ENCODE measurements around the gene CIDEC. TPM values are rescaled to one million over a fixed set of nuclear protein-coding genes. Genes with fewer than 3 reads are reported as not detected.

The CIDEC gene
- not detected in 2 replicates for total RNA-seq

GRCh38 chr3:9879830-9880549, at the start of gene CIDEC:
TSS of gene CIDEC (minus strand) at chr3:9880253. CDS start at chr3:9878486, 1,767 bp downstream.
- peak; percentile 29 for DNase-seq (ENCODE audit: insufficient read length, low spot score, missing footprints)
- no peak for TF ChIP-seq CTCF (IDR thresholded peaks at IDR 0.05; ENCODE audit: extremely low read depth, low read depth, low read length)
- Histone ChIP-seq H3K4me2 (ENCODE audit: insufficient read depth, low read length) (no peak within 1 kb of the TSS), H3K79me2 (ENCODE audit: insufficient read depth, low read length) (no peaks in the 10 kb centered on the region), H3K27ac (ENCODE audit: low read depth, low read length) (no peak within 1 kb of the TSS), H3K36me3 (ENCODE audit: insufficient read depth, low read length) (no peaks in the 10 kb centered on the region), H2AFZ (ENCODE audit: low read length) (peak within 1 kb of the TSS; percentile 68), H3K9me3 (ENCODE audit: low read depth, low read length) (no peaks in the 10 kb centered on the region), H3K4me3 (ENCODE audit: insufficient read depth, low read length) (no peak within 1 kb of the TSS), H4K20me1 (ENCODE audit: insufficient read depth, low read length) (no peaks in the 10 kb centered on the region), H3K4me1 (ENCODE audit: insufficient read depth, low read length) (peaks cover 12% of the 10 kb centered on the region), H3K27me3 (ENCODE audit: insufficient read depth, low read length) (no peaks in the 10 kb centered on the region)

DNA sequence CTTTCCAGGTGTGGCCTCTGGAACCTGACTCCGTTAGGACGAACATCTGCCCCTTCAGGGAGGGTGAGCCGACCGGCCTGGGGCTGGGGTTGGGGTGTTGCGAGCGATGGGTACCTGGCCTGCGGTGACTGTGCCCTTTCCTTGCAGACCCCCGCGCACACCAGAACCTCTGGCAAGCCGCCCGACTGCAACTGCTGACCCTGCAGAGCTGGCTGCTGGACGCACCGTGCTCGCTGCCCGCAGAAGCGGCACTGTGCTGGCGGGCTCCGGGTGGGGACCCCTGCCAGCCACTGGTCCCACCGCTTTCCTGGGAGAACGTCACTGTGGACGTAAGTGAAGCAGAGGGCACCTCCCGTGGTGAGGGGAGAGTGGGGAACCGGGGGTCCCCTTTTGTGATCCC, 48.1 kb upstream of the CIDEC start:
- no peak for TF ChIP-seq CTCF (IDR thresholded peaks at IDR 0.05; ENCODE audit: extremely low read depth, low read depth, low read length)
- H3K27me3 ChIP-seq (ENCODE audit: insufficient read depth, low read length) = no peaks in the 10 kb centered on the region
- peaks cover 1% of the 10 kb centered on the region for H3K4me1 ChIP-seq (ENCODE audit: insufficient read depth, low read length)
- no peaks in the 10 kb centered on the region for H3K9me3 ChIP-seq (ENCODE audit: low read depth, low read length)
- no peak for DNase-seq (ENCODE audit: insufficient read length, low spot score, missing footprints)
- no peaks in the 10 kb centered on the region for H4K20me1 ChIP-seq (ENCODE audit: insufficient read depth, low read length)
- peaks cover 23% of the 10 kb centered on the region for H3K36me3 ChIP-seq (ENCODE audit: insufficient read depth, low read length)
- no peak overlapping the region for H2AFZ ChIP-seq (ENCODE audit: low read length)
- no peak overlapping the region for H3K27ac ChIP-seq (ENCODE audit: low read depth, low read length)
- no peak overlapping the region for H3K4me2 ChIP-seq (ENCODE audit: insufficient read depth, low read length)
- H3K4me3 ChIP-seq (ENCODE audit: insufficient read depth, low read length) = no peak overlapping the region
- H3K79me2 ChIP-seq (ENCODE audit: insufficient read depth, low read length) = no peaks in the 10 kb centered on the region

DNA sequence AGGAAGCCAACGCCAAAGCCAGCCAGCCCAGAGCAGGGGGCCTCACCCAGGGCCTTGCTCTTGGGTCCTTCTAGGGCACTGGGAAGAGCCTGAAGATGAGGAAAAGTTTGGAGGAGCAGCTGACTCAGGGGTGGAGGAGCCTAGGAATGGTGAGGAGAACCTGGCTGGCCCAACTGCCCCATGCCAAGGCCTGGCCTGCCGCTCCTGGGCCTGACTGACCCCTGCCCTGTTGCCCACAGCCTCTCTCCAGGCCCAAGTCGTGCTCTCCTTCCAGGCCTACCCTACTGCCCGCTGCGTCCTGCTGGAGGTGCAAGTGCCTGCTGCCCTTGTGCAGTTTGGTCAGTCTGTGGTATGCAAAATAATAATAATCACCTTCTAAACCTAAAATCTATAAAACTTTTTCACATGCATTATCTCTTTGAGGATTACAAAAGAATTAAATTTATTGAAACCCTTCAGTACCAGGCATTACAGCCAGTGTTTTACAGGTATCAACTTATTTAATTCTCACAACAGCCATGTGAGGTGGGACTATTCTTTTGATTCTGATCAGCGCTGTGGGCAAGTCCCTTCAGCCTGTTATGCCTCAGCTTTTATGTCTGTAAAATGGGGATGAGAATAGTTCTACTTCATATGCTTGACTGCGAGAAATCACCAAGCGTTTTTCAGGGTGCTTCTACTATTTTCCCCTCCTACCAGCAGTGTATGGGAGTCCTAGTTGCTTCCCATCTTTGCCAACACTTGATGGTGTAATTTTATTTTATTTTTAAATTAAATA, 38.4 kb upstream of the CIDEC start:
- Histone ChIP-seq H3K4me2 (ENCODE audit: insufficient read depth, low read length) (peak overlapping the region; percentile 93), H3K4me1 (ENCODE audit: insufficient read depth, low read length) (peaks cover 44% of the 10 kb centered on the region), H2AFZ (ENCODE audit: low read length) (no peak overlapping the region), H3K9me3 (ENCODE audit: low read depth, low read length) (no peaks in the 10 kb centered on the region), H3K27me3 (ENCODE audit: insufficient read depth, low read length) (no peaks in the 10 kb centered on the region), H3K4me3 (ENCODE audit: insufficient read depth, low read length) (no peak overlapping the region), H4K20me1 (ENCODE audit: insufficient read depth, low read length) (no peaks in the 10 kb centered on the region), H3K79me2 (ENCODE audit: insufficient read depth, low read length) (peaks cover 16% of the 10 kb centered on the region), H3K27ac (ENCODE audit: low read depth, low read length) (no peak overlapping the region), H3K36me3 (ENCODE audit: insufficient read depth, low read length) (no peaks in the 10 kb centered on the region)
- no peak for TF ChIP-seq CTCF (IDR thresholded peaks at IDR 0.05; ENCODE audit: extremely low read depth, low read depth, low read length)
- DNase-seq (ENCODE audit: insufficient read length, low spot score, missing footprints) = no peak

GRCh38 chr3:9917820-9918219, 37.8 kb upstream of the CIDEC start:
- DNase-seq (ENCODE audit: insufficient read length, low spot score, missing footprints) = no peak
- no peak for TF ChIP-seq CTCF (IDR thresholded peaks at IDR 0.05; ENCODE audit: extremely low read depth, low read depth, low read length)
- Histone ChIP-seq H4K20me1 (ENCODE audit: insufficient read depth, low read length) (no peaks in the 10 kb centered on the region), H3K27me3 (ENCODE audit: insufficient read depth, low read length) (no peaks in the 10 kb centered on the region), H3K9me3 (ENCODE audit: low read depth, low read length) (no peaks in the 10 kb centered on the region), H3K4me2 (ENCODE audit: insufficient read depth, low read length) (peak overlapping the region; percentile 93), H3K4me3 (ENCODE audit: insufficient read depth, low read length) (peak overlapping the region; percentile 76), H3K36me3 (ENCODE audit: insufficient read depth, low read length) (no peaks in the 10 kb centered on the region), H3K27ac (ENCODE audit: low read depth, low read length) (peak overlapping the region; percentile 73), H3K79me2 (ENCODE audit: insufficient read depth, low read length) (peaks cover 16% of the 10 kb centered on the region), H2AFZ (ENCODE audit: low read length) (no peak overlapping the region), H3K4me1 (ENCODE audit: insufficient read depth, low read length) (peaks cover 45% of the 10 kb centered on the region)

All from osteoblast (primary cell).